Panc1 (cell line): Measurements from ENCODE around the gene PFKFB3. TPM values are rescaled to one million over a fixed set of nuclear protein-coding genes. Genes with fewer than 3 reads are reported as not detected.

Experiments used
- ATAC-seq: fragments of 200-7000 bp; cut with Tn5 transposase; 2 replicates; pipeline ENCODE4 v1.9.1; 2020; ENCODE audit warnings: mild to moderate bottlenecking, moderate library complexity
- BruUV-seq: library from RNA; stranded (reverse); fragments of 400-500 nt; replicated peaks from 2 replicates; lab custom pipeline; 2021; lab: Mats Ljungman, UMichigan
- CTCF ChIA-PET: fragments of 300-600 bp; sonication (Branson Sonifier 250); formaldehyde crosslinking; loops from one replicate; lab custom pipeline; 2022; ENCODE audit warnings: antibody characterized with exemption; lab: Charles Lee
- POLR2A ChIA-PET: fragments of 300-600 bp; sonication (Branson Sonifier 250); formaldehyde crosslinking; loops from one replicate; lab custom pipeline; 2022; ENCODE audit warnings: antibody characterized with exemption; lab: Charles Lee
- DNase-seq: peaks from one replicate; pipeline ENCODE4 v3.0.0-alpha.2; 2010; ENCODE audit warnings: low read depth, low spot score
- H3K27ac ChIP-seq: 2 replicates; pipeline ENCODE4 v1.5.1; 2011; ENCODE audit warnings: mild to moderate bottlenecking, low read length, inconsistent platforms
- H3K27me3 ChIP-seq: fragments of 200-500 bp; sonication (Bioruptor generic); 2 replicates; pipeline ENCODE4 v1.6.0; 2014; ENCODE audit warnings: low read length, inconsistent platforms; ENCODE audit not compliant: control insufficient read depth, insufficient read depth
- H3K36me3 ChIP-seq: fragments of 200-500 bp; sonication (Bioruptor generic); 2 replicates; pipeline ENCODE4 v1.5.1; 2014; ENCODE audit warnings: inconsistent platforms, mild to moderate bottlenecking, low read length, moderate library complexity; ENCODE audit not compliant: control insufficient read depth, insufficient read depth
- H3K4me1 ChIP-seq: 2 replicates; pipeline ENCODE4 v1.5.1; 2011; ENCODE audit warnings: inconsistent platforms, mild to moderate bottlenecking, low read length, moderate library complexity; ENCODE audit not compliant: control insufficient read depth, insufficient read depth
- H3K4me3 ChIP-seq, 2 experiments: 2 replicates each; pipeline ENCODE4 v1.5.1; 2011 to 2012; ENCODE audit warnings: low read depth in 2 of 2, low read length in 2 of 2, mild to moderate bottlenecking in 2 of 2, inconsistent platforms in 1 of 2, moderate library complexity in 1 of 2
- H3K9me3 ChIP-seq: fragments of 200-500 bp; sonication (Bioruptor generic); 2 replicates; pipeline ENCODE4 v1.5.1; 2014; ENCODE audit warnings: low read depth, mild to moderate bottlenecking, inconsistent platforms, low read length, moderate library complexity; ENCODE audit not compliant: control insufficient read depth, insufficient read depth
- POLR2AphosphoS5 ChIP-seq: IDR thresholded peaks from 2 replicates; pipeline ENCODE4 v1.6.1; 2012; ENCODE audit warnings: mild to moderate bottlenecking, low read depth, low read length, moderate library complexity
- SIN3A ChIP-seq: IDR thresholded peaks from 2 replicates; pipeline ENCODE4 v1.6.1; 2012; ENCODE audit warnings: low read depth, mild to moderate bottlenecking, low read length, moderate library complexity, borderline replicate concordance; ENCODE audit not compliant: insufficient read depth
- TCF7L2 ChIP-seq: IDR thresholded peaks from 2 replicates; pipeline ENCODE4 v1.6.1; 2011; ENCODE audit warnings: mild to moderate bottlenecking, low read depth, low read length, inconsistent platforms
- in situ Hi-C: cut with HindIII; loops from 2 replicates; pipeline ENCODE4 v1.10.0; 2016; ENCODE audit warnings: low sequenced_read_pairs, low pct_unique_long_range_greater_than_20kb
- intact Hi-C: fragments of 100-400 bp; cut with micrococcal nuclease; formaldehyde crosslinking; loops from one replicate; pipeline ENCODE4 v1.10.0; 2022; ENCODE audit not compliant: unreplicated experiment
- total RNA-seq: library from RNA; stranded (reverse); gene quantifications from one replicate; pipeline ENCODE4 v1.2.1, GENCODE V29; 2021; ENCODE audit not compliant: unreplicated experiment
- TF ChIP-seq, protein P1 (sequence below), 2 experiments: IDR thresholded peaks; 2 replicates each; pipeline ENCODE4 v1.6.1; 2011 to 2012; ENCODE audit warnings: low read depth in 2 of 2, control low read depth in 1 of 2, low read length in 1 of 2, mild to moderate bottlenecking in 1 of 2, moderate library complexity in 1 of 2; ENCODE audit not compliant: insufficient read depth in 1 of 2
- TF ChIP-seq, protein P2 (sequence below): fragments of 450-650 bp; IDR thresholded peaks from 2 replicates; pipeline ENCODE4 v1.5.1; 2017; ENCODE audit warnings: mild to moderate bottlenecking

Gene PFKFB3
- total RNA-seq, 1 experiment from 2014 or later: 17.1 TPM

DNA sequence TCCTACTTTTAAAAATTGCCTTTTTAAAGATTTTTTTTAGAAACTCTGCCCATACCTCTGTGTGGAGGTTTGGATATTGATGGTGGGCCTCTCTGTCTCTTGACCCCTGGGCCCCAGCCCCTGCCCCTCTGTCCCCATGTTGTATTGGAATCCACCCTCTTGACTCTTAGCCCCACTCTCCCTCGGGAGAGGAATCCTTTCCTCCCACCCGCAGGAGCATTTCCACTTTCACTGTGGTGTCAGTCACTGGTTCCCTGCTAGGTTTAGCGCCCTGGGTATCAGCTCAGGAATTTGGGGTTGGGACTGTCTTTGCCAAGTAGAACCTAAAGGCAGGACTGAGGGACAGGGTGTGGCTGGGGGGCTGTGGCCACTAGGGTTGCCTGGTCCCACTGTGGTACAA lies 10.1 kb downstream of the PFKFB3 start:
- POLR2A ChIA-PET: no interaction called here
- Histone ChIP-seq H3K27me3 (no peaks in the 10 kb centered on the region), H3K27ac (no peak overlapping the region), H3K36me3 (no peaks in the 10 kb centered on the region), H3K9me3 (no peaks in the 10 kb centered on the region), H3K4me3 (no peak overlapping the region), H3K4me1 (no peaks in the 10 kb centered on the region; the same call in 1 of the 2 replicates)
- no peak for DNase-seq
- no peak for ATAC-seq
- BruUV-seq: no TSS peak
- in situ Hi-C loops: no loop called here
- intact Hi-C loops: no loop called here
- TF ChIP-seq TCF7L2 (no peak), SIN3A (no peak)
- TF ChIP-seq, protein P1, sequence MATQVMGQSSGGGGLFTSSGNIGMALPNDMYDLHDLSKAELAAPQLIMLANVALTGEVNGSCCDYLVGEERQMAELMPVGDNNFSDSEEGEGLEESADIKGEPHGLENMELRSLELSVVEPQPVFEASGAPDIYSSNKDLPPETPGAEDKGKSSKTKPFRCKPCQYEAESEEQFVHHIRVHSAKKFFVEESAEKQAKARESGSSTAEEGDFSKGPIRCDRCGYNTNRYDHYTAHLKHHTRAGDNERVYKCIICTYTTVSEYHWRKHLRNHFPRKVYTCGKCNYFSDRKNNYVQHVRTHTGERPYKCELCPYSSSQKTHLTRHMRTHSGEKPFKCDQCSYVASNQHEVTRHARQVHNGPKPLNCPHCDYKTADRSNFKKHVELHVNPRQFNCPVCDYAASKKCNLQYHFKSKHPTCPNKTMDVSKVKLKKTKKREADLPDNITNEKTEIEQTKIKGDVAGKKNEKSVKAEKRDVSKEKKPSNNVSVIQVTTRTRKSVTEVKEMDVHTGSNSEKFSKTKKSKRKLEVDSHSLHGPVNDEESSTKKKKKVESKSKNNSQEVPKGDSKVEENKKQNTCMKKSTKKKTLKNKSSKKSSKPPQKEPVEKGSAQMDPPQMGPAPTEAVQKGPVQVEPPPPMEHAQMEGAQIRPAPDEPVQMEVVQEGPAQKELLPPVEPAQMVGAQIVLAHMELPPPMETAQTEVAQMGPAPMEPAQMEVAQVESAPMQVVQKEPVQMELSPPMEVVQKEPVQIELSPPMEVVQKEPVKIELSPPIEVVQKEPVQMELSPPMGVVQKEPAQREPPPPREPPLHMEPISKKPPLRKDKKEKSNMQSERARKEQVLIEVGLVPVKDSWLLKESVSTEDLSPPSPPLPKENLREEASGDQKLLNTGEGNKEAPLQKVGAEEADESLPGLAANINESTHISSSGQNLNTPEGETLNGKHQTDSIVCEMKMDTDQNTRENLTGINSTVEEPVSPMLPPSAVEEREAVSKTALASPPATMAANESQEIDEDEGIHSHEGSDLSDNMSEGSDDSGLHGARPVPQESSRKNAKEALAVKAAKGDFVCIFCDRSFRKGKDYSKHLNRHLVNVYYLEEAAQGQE (IDR thresholded peaks at IDR 0.05; ENCODE audit: insufficient read depth in 1 of 2, low read depth in 2 of 2, low read length in 1 of 2): no peak
- CTCF ChIA-PET: no interaction called here

DNA sequence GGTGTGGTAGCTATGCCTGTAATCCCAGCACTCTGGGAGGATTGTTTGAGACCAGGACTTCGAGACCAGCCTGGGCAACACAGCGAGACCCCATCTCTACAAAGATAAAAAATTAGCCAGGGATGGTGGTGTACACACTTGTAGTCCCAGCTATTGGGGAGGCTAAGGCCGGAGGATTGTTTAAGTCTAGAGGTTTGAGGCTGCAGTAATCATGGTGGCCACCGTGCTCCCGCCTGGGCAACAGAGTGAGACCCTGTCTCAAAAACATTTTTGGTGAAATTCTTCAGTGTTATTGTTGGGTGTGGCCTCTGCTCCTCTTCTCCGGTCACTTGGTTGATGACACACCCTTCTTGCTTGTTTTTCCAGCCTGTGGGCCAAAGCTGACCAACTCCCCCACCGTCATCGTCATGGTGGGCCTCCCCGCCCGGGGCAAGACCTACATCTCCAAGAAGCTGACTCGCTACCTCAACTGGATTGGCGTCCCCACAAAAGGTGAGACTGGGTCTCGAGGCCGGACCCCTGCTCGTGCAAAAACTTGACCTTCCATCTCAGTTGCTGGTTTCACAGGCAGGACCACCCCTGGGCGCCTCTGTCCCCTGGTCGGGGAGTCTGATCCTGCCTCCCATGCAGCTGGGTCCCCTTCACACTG lies 10.6 kb downstream of the PFKFB3 start:
- TF ChIP-seq, protein P1 (IDR thresholded peaks at IDR 0.05; ENCODE audit: insufficient read depth in 1 of 2, low read depth in 2 of 2, low read length in 1 of 2): no peak
- TF ChIP-seq POLR2AphosphoS5: no peak
- no peak for TF ChIP-seq SIN3A
- TF ChIP-seq, protein P2, sequence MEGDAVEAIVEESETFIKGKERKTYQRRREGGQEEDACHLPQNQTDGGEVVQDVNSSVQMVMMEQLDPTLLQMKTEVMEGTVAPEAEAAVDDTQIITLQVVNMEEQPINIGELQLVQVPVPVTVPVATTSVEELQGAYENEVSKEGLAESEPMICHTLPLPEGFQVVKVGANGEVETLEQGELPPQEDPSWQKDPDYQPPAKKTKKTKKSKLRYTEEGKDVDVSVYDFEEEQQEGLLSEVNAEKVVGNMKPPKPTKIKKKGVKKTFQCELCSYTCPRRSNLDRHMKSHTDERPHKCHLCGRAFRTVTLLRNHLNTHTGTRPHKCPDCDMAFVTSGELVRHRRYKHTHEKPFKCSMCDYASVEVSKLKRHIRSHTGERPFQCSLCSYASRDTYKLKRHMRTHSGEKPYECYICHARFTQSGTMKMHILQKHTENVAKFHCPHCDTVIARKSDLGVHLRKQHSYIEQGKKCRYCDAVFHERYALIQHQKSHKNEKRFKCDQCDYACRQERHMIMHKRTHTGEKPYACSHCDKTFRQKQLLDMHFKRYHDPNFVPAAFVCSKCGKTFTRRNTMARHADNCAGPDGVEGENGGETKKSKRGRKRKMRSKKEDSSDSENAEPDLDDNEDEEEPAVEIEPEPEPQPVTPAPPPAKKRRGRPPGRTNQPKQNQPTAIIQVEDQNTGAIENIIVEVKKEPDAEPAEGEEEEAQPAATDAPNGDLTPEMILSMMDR: no peak
- no peak for TF ChIP-seq TCF7L2
- H3K4me1 ChIP-seq: no peaks in the 10 kb centered on the region; the same call in 1 of the 2 replicates
- DNase-seq (no peak), ATAC-seq (no peak)
- ChIA-PET CTCF (no interaction called here), POLR2A (no interaction called here)
- H3K27ac ChIP-seq: no peak overlapping the region
- no TSS peak for BruUV-seq
- no peaks in the 10 kb centered on the region for H3K27me3 ChIP-seq
- intact Hi-C loops: no loop called here
- H3K9me3 ChIP-seq: no peaks in the 10 kb centered on the region
- in situ Hi-C loops: no loop called here
- no peaks in the 10 kb centered on the region for H3K36me3 ChIP-seq
- H3K4me3 ChIP-seq: no peak overlapping the region
